ENCODE measurements around the gene ANTXR1.
A peak's percentile ranks its signal among the peaks of the same experiment; 100 is the strongest.

Gene ANTXR1

DNA sequence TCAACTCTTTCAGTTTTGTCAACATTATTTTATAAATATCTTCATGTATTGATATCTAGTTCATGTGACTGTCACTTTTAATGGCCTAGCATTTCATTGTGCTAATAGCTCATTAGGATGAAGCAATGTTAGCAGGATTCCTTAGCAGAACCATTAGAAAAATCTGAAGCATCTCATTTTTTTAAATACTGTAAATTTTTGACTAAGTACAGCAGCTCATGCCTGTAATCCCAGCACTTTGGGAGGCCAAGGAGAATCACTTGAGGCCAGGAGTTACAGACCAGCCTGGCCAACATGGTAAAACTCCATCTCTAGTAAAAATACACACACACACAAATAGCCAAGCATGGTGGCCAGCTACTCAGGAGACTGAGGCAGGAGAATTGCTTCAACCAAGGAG is 15.6 kb upstream of the ANTXR1 start:
- TF ChIP-seq, protein P1, sequence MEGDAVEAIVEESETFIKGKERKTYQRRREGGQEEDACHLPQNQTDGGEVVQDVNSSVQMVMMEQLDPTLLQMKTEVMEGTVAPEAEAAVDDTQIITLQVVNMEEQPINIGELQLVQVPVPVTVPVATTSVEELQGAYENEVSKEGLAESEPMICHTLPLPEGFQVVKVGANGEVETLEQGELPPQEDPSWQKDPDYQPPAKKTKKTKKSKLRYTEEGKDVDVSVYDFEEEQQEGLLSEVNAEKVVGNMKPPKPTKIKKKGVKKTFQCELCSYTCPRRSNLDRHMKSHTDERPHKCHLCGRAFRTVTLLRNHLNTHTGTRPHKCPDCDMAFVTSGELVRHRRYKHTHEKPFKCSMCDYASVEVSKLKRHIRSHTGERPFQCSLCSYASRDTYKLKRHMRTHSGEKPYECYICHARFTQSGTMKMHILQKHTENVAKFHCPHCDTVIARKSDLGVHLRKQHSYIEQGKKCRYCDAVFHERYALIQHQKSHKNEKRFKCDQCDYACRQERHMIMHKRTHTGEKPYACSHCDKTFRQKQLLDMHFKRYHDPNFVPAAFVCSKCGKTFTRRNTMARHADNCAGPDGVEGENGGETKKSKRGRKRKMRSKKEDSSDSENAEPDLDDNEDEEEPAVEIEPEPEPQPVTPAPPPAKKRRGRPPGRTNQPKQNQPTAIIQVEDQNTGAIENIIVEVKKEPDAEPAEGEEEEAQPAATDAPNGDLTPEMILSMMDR (IDR thresholded peaks at IDR 0.05; ENCODE audit: low read depth, low read length), result no peak
- DNase-seq (ENCODE audit: low read depth in 2 of 2), result no peak
- H3K4me3 ChIP-seq (replicated peaks in 1 of 2; ENCODE audit: low read depth in 2 of 2, low read length in 2 of 2), result no peak overlapping the region

GRCh38 chr2:69001879-69002278 is 11.1 kb upstream of the ANTXR1 start:
- H3K4me3 ChIP-seq (replicated peaks in 1 of 2; ENCODE audit: low read depth in 2 of 2, low read length in 2 of 2), result no peak overlapping the region
- TF ChIP-seq, protein P1 (IDR thresholded peaks at IDR 0.05; ENCODE audit: low read depth, low read length), result no peak
- no peak for DNase-seq (ENCODE audit: low read depth in 2 of 2)

GRCh38 chr2:69003731-69004130 is 9.2 kb upstream of the ANTXR1 start:
- H3K4me3 ChIP-seq (replicated peaks in 1 of 2; ENCODE audit: low read depth in 2 of 2, low read length in 2 of 2), result no peak overlapping the region
- no peak for DNase-seq (ENCODE audit: low read depth in 2 of 2)
- TF ChIP-seq, protein P1 (IDR thresholded peaks at IDR 0.05; ENCODE audit: low read depth, low read length), result no peak

- TF ChIP-seq, protein P1 (IDR thresholded peaks at IDR 0.05; ENCODE audit: low read depth, low read length), result no peak
- H3K4me3 ChIP-seq (replicated peaks in 1 of 2; ENCODE audit: low read depth in 2 of 2, low read length in 2 of 2), result no peak overlapping the region
- DNase-seq (ENCODE audit: low read depth in 2 of 2), result peak in 1 of 2 donors; percentile 59
These were observed 5.8 kb upstream of the ANTXR1 start for GRCh38 chr2:69007169-69007568.

DNA sequence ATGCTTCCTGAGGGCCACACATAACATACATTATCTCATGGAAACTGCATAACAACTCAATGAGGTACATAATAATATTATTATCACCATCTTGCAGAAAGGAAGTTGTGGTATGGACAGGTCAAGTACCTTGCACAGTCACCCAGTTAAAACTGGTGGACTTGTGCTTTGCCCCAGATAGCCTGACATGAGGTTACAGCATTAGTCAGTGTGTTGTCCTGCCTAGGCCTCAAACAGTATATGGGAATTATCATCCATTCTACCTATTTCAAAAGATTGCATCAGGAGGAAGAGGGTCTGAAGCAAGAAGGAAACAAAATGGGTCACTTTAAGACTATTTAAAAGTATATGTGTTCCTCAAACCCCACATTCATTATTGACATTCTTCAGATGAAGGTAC is 5.4 kb upstream of the ANTXR1 start:
- TF ChIP-seq, protein P1 (IDR thresholded peaks at IDR 0.05; ENCODE audit: low read depth, low read length), result no peak
- H3K4me3 ChIP-seq (replicated peaks in 1 of 2; ENCODE audit: low read depth in 2 of 2, low read length in 2 of 2), result no peak overlapping the region
- DNase-seq (ENCODE audit: low read depth in 2 of 2), result no peak

- TF ChIP-seq, protein P1 (IDR thresholded peaks at IDR 0.05; ENCODE audit: low read depth, low read length), result no peak
- H3K4me3 ChIP-seq (replicated peaks in 1 of 2; ENCODE audit: low read depth in 2 of 2, low read length in 2 of 2), result no peak overlapping the region
- no peak for DNase-seq (ENCODE audit: low read depth in 2 of 2)
These were observed 2.4 kb upstream of the ANTXR1 start for GRCh38 chr2:69010437-69011194.
